ENCODE results near the gene VWA3B.

The VWA3B gene

DNA sequence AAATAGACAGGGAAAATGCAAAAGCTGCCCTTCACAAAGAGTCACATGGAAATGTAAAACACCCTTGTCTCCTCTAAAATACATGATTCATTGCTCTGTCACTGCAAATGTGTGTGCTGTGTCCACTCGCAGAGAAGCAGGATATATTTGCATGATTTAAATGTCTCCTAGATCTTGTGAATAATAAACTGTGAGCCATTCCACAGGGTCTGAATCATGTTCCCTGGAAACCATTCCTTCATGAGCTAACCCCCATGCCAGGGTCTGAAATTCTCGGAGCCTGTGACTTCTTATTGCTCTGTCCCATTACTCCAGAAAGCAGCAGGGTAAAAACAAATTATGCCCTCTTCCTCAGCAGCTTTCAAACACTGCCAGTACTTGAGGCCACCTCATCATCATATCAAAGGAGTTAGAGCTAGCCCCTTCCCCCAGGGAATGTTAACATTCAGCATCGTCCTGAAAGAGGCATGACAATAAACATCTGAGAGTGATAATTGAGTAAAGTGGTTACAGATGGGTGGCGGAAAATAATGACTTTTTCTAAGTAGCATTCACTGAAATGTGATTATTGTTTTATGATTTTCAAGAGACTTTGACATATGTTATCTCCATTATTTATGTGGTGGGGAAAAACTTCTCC is 247.6 kb downstream of the VWA3B start:
- DNase-seq (ENCODE audit: low read depth in 3 of 3) = no peak

- DNase-seq (ENCODE audit: low read depth in 3 of 3) = no peak
Measured at GRCh38 chr2:98335271-98335670, 248.3 kb downstream of the VWA3B start.

- DNase-seq (ENCODE audit: low read depth in 3 of 3) = no peak
Measured at GRCh38 chr2:98341241-98341640, 254.3 kb downstream of the VWA3B start.

DNA sequence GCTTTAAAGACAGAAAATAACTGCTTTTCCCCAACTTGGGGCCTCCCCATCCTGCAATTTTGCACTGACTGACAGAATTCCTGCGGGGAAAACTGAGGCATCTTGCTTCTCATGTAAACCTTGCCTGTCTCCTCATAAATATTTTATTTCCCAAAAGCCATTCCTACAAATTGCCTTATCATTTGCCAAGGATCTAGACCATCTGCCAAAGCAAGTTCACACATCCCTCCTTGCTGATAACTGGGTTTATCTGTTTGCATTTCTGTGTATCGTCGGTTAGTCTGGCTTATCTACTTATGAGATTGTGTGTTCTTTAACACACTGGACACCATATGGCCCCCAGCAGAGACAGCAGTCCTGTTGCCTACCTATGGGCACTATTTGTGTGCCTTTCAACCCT is 256.3 kb downstream of the VWA3B start:
- DNase-seq (ENCODE audit: low read depth in 3 of 3) = no peak

DNA sequence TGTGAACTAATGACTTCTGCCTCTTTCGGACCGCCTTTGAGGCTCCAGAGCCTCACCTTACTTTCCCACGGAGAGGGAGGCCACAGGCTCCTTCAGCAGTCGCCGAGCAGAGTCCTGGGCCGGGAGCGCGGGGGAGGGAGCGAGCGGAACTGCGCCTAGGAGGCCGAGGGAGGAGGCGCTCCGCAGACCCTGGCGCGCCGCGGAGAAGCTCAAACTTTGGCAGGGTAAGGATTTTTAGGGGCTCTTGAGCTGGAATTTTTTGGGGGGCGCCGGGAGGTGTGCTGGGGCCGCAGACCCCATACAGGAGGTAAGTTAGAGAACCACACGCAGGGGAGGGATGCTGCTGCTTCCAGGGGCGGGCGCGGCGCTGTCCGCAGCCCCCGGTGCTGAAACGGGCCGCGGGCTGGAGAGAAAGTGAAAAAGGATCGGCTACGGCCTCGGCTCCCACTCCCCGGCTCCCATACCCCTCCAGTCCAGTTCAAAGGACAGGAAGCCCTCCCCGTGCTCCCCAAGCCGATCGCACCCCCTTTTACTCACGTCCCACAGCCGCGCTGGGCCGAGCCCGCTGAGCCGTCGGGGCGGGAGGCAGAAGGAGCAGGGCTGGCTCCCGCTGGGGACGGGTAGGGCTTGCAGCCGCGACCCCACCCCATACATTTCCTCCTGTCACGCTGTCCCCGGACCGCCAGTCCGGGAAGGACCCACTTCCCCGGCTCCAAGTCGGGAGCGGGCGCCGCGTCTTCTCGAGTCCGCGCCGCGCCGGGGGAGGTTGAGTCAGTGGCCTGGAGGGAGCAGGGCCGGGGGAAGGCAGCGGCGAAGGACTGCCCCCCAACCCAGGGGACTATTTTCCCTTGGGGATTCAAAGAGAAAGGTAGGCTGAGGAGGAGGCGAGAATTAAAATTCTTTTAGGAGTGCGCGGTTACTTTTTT is 259.6 kb downstream of the VWA3B start, which contains the start of gene CNGA3:
Gene CNGA3, plus strand, starts transcription at position 146 of the 926 bp plus-strand sequence. CDS start 23,520 bp downstream, outside the sequence.
- DNase-seq (ENCODE audit: low read depth in 3 of 3) = peak in 1 of 3 donors; percentile 2

GRCh38 chr2:98347298-98348065 is 260.5 kb downstream of the VWA3B start:
- DNase-seq (ENCODE audit: low read depth in 3 of 3) = no peak

DNA sequence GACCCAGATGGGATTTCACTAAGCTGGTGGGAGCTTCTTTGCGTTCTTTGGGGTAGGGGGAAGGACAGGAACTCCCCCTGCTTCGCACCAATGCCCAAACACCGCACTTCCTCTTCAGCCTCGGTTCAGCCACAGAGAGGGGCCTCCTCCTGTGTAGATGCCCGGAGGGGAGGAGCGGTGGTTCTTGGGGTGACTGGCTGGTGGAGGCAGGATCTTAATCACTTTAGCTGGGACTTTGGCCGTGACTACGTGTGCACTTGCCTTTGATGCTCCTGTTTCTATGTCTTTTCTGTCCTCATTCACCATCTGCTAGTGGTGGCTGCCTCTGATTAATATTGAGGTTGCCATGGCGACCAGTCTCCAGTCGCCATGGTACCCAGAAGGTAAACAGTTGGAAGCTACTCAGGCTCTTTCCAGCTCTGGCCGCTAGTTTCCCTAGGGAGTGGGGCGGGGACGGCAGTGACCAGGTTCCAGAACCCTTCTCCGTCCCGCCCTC is 261.1 kb downstream of the VWA3B start:
- no peak for DNase-seq (ENCODE audit: low read depth in 3 of 3)

DNA sequence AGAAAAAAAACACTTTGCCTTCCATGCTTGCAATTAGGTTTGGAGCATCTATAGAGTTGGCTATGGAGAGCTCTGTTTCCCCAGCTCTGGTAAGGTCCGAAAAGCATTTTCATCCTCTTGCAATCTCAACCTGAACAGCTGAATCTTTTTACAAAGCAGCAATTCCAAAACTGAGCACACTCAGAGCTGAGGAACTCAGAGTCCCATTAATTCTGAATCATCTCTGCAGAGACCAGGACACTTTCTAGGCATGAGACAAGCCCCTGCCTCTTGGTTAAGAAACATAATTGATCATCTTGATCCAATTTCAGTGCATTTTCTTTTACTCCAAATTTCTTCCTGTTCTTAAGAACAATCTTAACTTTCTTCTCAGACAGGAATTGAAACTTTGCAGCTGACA is 263.4 kb downstream of the VWA3B start:
- DNase-seq (ENCODE audit: low read depth in 3 of 3) = no peak

DNA sequence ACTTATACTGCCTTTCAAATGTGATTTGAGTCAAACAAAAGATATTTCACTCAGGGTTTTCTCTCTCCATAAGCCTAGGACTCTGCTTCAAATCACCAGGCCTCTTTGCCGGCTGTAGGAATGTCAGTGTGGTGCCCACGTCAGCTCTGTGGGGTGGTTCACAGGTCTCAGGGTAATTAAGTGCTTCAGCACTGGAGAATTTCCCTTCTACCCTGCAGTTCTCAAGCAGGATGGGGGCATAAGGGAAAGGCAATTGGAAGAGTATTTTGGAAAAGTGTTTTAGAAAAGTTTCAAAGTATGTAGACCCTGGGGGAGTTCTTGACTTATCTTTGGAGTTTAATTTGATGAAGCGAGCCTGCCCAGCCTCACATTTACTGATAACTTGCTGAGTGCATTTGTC is 268.9 kb downstream of the VWA3B start:
- no peak for DNase-seq (ENCODE audit: low read depth in 3 of 3)

DNA sequence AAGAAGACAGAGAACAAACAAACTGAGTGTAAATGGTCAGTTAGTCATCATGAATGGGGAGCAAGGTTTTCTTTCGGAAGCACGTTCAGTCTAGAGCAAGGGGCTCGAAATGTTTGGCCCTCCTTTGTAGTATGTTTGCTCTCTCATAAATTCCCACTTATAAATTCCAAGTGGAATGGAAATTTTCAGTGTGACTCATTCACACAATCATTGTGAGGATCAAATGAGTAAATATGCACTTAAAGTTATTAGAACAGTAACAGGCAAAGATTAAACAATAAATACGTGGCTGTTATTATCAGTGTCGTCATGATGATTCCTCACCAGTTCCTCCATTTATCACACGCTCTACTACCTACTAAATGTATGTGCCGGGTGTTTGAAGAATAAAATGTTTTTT is 269.8 kb downstream of the VWA3B start:
- no peak for DNase-seq (ENCODE audit: low read depth in 3 of 3)

DNA sequence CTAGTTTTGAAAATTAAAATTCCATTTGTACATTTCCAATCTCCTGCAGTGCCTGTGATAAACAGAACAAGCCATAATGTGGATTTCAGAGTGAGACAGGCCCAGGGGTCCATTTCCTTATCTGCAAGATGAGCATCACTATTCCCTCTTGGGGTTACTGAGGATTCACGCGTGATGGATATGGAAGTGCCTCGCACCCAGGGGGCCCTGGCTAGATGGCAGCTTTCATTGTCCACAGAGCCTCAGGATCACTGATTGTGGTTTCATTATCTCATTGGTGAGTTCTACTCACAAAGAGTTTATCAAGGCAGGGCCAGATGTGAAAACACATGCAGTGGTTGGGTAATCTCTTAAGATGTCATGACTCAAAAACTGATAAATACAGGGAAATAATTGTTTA is 270.9 kb downstream of the VWA3B start:
- no peak for DNase-seq (ENCODE audit: low read depth in 3 of 3)

DNA sequence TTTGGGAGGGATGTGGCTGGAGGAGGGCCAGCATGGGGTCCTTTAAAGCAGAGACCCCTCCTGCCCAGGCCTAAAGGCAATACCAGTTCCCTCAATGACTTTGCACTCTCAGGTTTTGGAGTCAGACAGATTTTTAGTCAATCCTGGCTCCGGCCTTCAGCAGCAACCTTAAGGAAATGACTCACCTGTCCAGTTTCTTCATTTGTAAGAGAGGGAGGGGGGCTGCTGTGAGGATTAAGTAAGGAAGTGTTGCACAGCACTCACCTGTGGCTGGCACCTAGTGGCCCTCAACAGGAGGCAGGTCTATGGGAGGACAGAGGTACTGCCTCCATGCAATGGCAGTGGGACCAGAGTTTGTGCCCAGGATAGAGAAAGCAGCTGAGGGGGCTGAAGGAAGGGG is 273.0 kb downstream of the VWA3B start:
- DNase-seq (ENCODE audit: low read depth in 3 of 3) = no peak
